ENCODE measurements around the gene REM2. TPM values are rescaled to one million over a fixed set of nuclear protein-coding genes. Genes with fewer than 3 reads are reported as not detected.

Gene REM2
- total and polyA plus RNA-seq, 2 of the 4 experiments (the other 2 are of a cell fraction): under 0.01 to 0.07 TPM

DNA sequence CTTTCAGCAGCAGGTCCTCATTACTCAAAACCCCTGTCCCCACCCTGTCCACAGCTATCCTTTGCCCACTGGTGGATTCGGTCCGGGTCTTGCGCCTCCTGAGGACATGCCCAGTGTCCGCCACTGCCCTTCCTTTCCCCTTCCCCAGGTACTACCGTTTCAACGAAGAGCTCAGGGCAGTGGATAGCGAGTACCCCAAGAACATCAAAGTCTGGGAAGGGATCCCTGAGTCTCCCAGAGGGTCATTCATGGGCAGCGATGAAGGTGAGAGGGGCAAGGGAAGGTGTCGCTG lies 38.0 kb upstream of the REM2 start:
- CTCF ChIA-PET: no interaction called here
- H2BK5ac ChIP-seq (ENCODE audit: low read depth, low read length, poor library complexity, severe bottlenecking): no peak overlapping the region
- H3K23ac ChIP-seq (ENCODE audit: low read depth, low read length): no peak overlapping the region
- H4K8ac ChIP-seq (ENCODE audit: low read depth in 2 of 2, low read length in 2 of 2): peak overlapping the region in 1 of 2 experiments; percentile 44; a peak in 1 of 4 replicates
- TF ChIP-seq MXI1 (IDR thresholded peaks at IDR 0.05; ENCODE audit: borderline replicate concordance, low read depth, low read length): no peak
- TF ChIP-seq MAFK (IDR thresholded peaks at IDR 0.05; ENCODE audit: low read depth, low read length): no peak
- TF ChIP-seq BHLHE40 (IDR thresholded peaks at IDR 0.05; ENCODE audit: low read depth, low read length): no peak
- TF ChIP-seq, protein P1, sequence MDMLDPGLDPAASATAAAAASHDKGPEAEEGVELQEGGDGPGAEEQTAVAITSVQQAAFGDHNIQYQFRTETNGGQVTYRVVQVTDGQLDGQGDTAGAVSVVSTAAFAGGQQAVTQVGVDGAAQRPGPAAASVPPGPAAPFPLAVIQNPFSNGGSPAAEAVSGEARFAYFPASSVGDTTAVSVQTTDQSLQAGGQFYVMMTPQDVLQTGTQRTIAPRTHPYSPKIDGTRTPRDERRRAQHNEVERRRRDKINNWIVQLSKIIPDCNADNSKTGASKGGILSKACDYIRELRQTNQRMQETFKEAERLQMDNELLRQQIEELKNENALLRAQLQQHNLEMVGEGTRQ (IDR thresholded peaks at IDR 0.05; ENCODE audit: low read depth, low read length): no peak
- TF ChIP-seq MAZ (IDR thresholded peaks at IDR 0.05; ENCODE audit: borderline replicate concordance, low read depth, low read length): no peak
- TF ChIP-seq CHD1 (IDR thresholded peaks at IDR 0.05; ENCODE audit: low read depth, low read length): no peak
- no peak for TF ChIP-seq RFX5 (IDR thresholded peaks at IDR 0.05; ENCODE audit: low read depth, low read length)
- no peak for TF ChIP-seq FOS (IDR thresholded peaks at IDR 0.05; ENCODE audit: low read depth, low read length)
- TF ChIP-seq NFE2L2 (IDR thresholded peaks at IDR 0.05; ENCODE audit: low read depth, low read length): no peak
- TF ChIP-seq RAD21 (IDR thresholded peaks at IDR 0.05; ENCODE audit: low read length): no peak
- TF ChIP-seq CEBPB (IDR thresholded peaks at IDR 0.05; ENCODE audit: low read depth, low read length): no peak
- TF ChIP-seq RCOR1 (IDR thresholded peaks at IDR 0.05; ENCODE audit: insufficient replicate concordance, low read length): no peak
- TF ChIP-seq, protein P2, sequence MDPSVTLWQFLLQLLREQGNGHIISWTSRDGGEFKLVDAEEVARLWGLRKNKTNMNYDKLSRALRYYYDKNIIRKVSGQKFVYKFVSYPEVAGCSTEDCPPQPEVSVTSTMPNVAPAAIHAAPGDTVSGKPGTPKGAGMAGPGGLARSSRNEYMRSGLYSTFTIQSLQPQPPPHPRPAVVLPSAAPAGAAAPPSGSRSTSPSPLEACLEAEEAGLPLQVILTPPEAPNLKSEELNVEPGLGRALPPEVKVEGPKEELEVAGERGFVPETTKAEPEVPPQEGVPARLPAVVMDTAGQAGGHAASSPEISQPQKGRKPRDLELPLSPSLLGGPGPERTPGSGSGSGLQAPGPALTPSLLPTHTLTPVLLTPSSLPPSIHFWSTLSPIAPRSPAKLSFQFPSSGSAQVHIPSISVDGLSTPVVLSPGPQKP (IDR thresholded peaks at IDR 0.05; ENCODE audit: borderline replicate concordance, low read depth, low read length): no peak
- TF ChIP-seq POLR2A (IDR thresholded peaks at IDR 0.05; ENCODE audit: low read depth, low read length): no peak
- TF ChIP-seq, protein P3, sequence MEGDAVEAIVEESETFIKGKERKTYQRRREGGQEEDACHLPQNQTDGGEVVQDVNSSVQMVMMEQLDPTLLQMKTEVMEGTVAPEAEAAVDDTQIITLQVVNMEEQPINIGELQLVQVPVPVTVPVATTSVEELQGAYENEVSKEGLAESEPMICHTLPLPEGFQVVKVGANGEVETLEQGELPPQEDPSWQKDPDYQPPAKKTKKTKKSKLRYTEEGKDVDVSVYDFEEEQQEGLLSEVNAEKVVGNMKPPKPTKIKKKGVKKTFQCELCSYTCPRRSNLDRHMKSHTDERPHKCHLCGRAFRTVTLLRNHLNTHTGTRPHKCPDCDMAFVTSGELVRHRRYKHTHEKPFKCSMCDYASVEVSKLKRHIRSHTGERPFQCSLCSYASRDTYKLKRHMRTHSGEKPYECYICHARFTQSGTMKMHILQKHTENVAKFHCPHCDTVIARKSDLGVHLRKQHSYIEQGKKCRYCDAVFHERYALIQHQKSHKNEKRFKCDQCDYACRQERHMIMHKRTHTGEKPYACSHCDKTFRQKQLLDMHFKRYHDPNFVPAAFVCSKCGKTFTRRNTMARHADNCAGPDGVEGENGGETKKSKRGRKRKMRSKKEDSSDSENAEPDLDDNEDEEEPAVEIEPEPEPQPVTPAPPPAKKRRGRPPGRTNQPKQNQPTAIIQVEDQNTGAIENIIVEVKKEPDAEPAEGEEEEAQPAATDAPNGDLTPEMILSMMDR (conservative IDR thresholded peaks at IDR 0.05; ENCODE audit: low read depth, low read length): no peak
- H3K4ac ChIP-seq (ENCODE audit: low read depth, low read length): no peak overlapping the region
- H3K4me2 ChIP-seq (ENCODE audit: low read depth, low read length): no peak overlapping the region
- H2BK20ac ChIP-seq (ENCODE audit: low read depth, low read length): no peak overlapping the region
- no peak overlapping the region for H3K14ac ChIP-seq (replicated peaks; ENCODE audit: low read depth, low read length)
- no peak for DNase-seq
- H4K91ac ChIP-seq (ENCODE audit: insufficient read depth, low read depth, low read length): no peak overlapping the region
- H2BK120ac ChIP-seq (ENCODE audit: low read depth, low read length): no peak overlapping the region
- intact Hi-C loops (cut with micrococcal nuclease) (no loop called here), in situ Hi-C loops (cut with MboI; ENCODE audit: low sequenced_read_pairs) (loop anchor here (10.0 kb wide), 1 partner anchor 260 kb away; the partner anchor contains the start of gene DAD1), dilution Hi-C loops (cut with HindIII; ENCODE audit: low sequenced_read_pairs, unreplicated experiment) (no loop called here)
- H3K9me3 ChIP-seq (ENCODE audit: control insufficient read depth, insufficient read depth, low read length): no peaks in the 10 kb centered on the region
- peaks cover 62% of the 10 kb centered on the region for H3K36me3 ChIP-seq (ENCODE audit: control insufficient read depth, insufficient read depth, low read length)
- peaks cover 50% of the 10 kb centered on the region; the same call in 1 of the 2 replicates for H4K20me1 ChIP-seq (ENCODE audit: insufficient read depth, low read length)
- no peak overlapping the region for H3K9ac ChIP-seq (ENCODE audit: low read depth, low read length)
- H2AFZ ChIP-seq (replicated peaks; ENCODE audit: low read length, poor library complexity): peak overlapping the region; percentile 47
- no peak overlapping the region for H2BK15ac ChIP-seq (ENCODE audit: low read depth, low read length)
- H3K27me3 ChIP-seq (ENCODE audit: control insufficient read depth, insufficient read depth, low read length): no peaks in the 10 kb centered on the region
- peaks cover 42% of the 10 kb centered on the region for H3K4me1 ChIP-seq (ENCODE audit: control insufficient read depth, insufficient read depth, low read length)
- peaks cover 30% of the 10 kb centered on the region for H3K9me1 ChIP-seq (ENCODE audit: insufficient read depth, low read length)
- H3K79me1 ChIP-seq (ENCODE audit: low read depth in 1 of 2, low read length in 2 of 2): peaks cover 10 to 74% of the 10 kb centered on the region in 2 experiments; a peak in 3 of 4 replicates
- H3K27ac ChIP-seq (ENCODE audit: insufficient read depth, low read length): peak overlapping the region; percentile 8; the same call in 1 of the 2 replicates
- no TSS peak for BruUV-seq (replicated peaks)
- H3K56ac ChIP-seq (ENCODE audit: extremely low read depth, insufficient read depth, low read length): no peak overlapping the region
- H3K18ac ChIP-seq (ENCODE audit: low read depth, low read length): no peak overlapping the region
- POLR2A ChIA-PET (ENCODE audit: unreplicated experiment): no interaction called here
- WGBS, 2 experiments (ENCODE audit: extremely low coverage in 2 of 2, insufficient read length in 1 of 2): 89% methylated on average over 4 of the region's 9 CpGs; no CpG with 5 or more reads in 1 of the 2 experiments
- H2AK9ac ChIP-seq (replicated peaks; ENCODE audit: low read depth, low read length, poor library complexity): peak overlapping the region; percentile 16
- H4K5ac ChIP-seq (ENCODE audit: low read depth, low read length): no peak overlapping the region
- no peak overlapping the region for H3K4me3 ChIP-seq (ENCODE audit: insufficient read depth, low read depth, low read length)
- no peak for ATAC-seq (ENCODE audit: low read depth)
- H2AK5ac ChIP-seq (ENCODE audit: low read depth, low read length): peak overlapping the region; percentile 33; the same call in 1 of the 2 replicates
